GM15510 (cell line): ENCODE results near the gene ARPC2.

Experiments
- POLR2A ChIP-seq: IDR thresholded peaks from 3 replicates; pipeline ENCODE4 v1.6.1; 2011; ENCODE audit warnings: borderline replicate concordance; ENCODE audit not compliant: insufficient read length; ENCODE audit errors: extremely low read depth

The ARPC2 gene

GRCh38 chr2:218257390-218257981 lies 40.5 kb downstream of the ARPC2 start:
- no peak for TF ChIP-seq POLR2A

- no peak for TF ChIP-seq POLR2A
Measured at GRCh38 chr2:218259099-218259961, 42.3 kb downstream of the ARPC2 start.

- TF ChIP-seq POLR2A, result no peak
Measured at GRCh38 chr2:218260166-218260565, 43.2 kb downstream of the ARPC2 start.

GRCh38 chr2:218260742-218261422 lies 43.9 kb downstream of the ARPC2 start, which contains the start of gene GPBAR1:
Gene GPBAR1 (plus strand): TSS chr2:218261015. CDS start chr2:218262725, 1,710 bp downstream.
- no peak for TF ChIP-seq POLR2A

- TF ChIP-seq POLR2A, result no peak
Measured at GRCh38 chr2:218261423-218262236, 44.6 kb downstream of the ARPC2 start.

- TF ChIP-seq POLR2A, result no peak
Measured at GRCh38 chr2:218262237-218262600, 45.2 kb downstream of the ARPC2 start.

- TF ChIP-seq POLR2A, result no peak
Measured at GRCh38 chr2:218262631-218263586, 45.9 kb downstream of the ARPC2 start.

- no peak for TF ChIP-seq POLR2A
Measured at GRCh38 chr2:218263817-218264641, 47.0 kb downstream of the ARPC2 start.

- no peak for TF ChIP-seq POLR2A
Measured at GRCh38 chr2:218264773-218265561, 48.0 kb downstream of the ARPC2 start.

GRCh38 chr2:218265626-218266025 lies 48.6 kb downstream of the ARPC2 start:
- no peak for TF ChIP-seq POLR2A

- TF ChIP-seq POLR2A, result no peak
Measured at GRCh38 chr2:218266316-218266979, 49.5 kb downstream of the ARPC2 start.

GRCh38 chr2:218267259-218267658 lies 50.3 kb downstream of the ARPC2 start:
- TF ChIP-seq POLR2A, result no peak
